Epithelial cell of prostate (primary cell): Measurements from ENCODE around the gene IGFALS.
"Not testable (repeated sequence)": the region's sequence is repeated elsewhere in the genome, so short reads cannot be mapped to it uniquely, and the experiment has no call there.

Experiments
- DNase-seq: peaks from one replicate; pipeline ENCODE4 v3.0.0-alpha.2; 2011; ENCODE audit warnings: low read depth, low spot score
- H3K27ac ChIP-seq: fragments of 450-650 bp; 2 replicates; pipeline ENCODE4 v1.5.1; 2017; ENCODE audit warnings: mild to moderate bottlenecking

IGFALS gene

DNA sequence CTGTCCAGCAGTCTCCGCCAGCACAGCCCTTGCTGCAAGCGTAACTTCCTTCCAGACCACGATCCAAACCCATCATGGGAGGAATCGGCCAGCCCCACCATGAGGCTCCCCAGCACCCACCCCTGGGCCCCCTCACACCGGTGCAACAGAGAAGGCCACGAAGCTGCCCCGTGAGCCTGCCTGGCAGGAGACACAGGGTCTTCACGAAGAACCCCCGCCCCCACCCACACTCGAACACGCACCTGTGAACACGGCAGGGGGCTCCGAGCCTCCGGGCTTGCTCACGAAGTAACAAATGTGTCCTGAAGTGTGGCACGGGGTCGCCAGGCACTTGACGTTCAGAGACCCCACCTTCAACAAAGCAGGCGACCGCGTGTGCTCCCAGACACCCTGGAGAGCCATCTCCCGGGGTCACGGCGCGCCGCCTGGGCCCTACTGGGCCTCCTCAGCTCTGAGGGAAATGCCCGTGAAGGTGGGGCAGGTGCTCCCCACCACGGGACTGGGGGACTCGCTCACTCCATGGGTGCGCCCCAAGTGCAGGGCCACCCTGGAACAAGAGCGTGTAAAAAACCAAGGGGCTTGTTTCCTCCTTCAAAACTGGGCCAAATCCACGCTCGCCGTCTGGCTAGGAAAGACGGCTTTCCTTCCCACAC is 25.5 kb upstream of the IGFALS start:
- no peak for DNase-seq
- no peak overlapping the region for H3K27ac ChIP-seq

DNA sequence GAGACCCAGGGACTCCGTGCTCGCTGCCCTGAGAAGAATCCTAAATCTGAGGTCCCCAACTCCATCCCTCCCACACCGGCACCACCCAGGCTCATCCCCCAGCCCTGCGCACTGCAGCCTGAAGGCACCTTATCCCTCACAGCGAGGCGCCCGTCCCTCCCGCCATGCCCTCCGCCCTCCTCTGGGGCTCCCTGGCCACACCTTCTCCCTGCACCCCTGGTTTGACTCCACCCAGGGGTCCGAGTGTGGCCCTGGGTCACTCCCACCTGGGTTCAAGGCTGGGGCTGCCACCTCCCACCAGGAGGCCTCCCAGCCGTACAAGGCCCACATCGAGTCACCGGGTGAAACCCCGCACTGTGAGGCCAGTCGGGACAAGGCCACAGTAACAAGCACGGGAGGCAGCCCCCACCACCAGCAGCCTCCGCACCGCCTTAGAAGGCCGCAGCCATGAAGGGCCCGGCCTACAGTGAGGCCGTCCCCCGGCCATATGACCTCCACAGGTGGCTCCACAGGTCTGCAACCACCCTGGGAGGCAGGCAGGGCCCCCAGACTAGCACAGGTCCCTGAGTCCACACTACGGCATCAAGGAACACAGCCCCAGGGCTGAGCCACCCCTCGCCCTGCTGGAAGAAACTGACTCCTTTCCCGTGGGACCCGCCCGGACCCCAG is 24.8 kb upstream of the IGFALS start:
- no peak for DNase-seq

DNA sequence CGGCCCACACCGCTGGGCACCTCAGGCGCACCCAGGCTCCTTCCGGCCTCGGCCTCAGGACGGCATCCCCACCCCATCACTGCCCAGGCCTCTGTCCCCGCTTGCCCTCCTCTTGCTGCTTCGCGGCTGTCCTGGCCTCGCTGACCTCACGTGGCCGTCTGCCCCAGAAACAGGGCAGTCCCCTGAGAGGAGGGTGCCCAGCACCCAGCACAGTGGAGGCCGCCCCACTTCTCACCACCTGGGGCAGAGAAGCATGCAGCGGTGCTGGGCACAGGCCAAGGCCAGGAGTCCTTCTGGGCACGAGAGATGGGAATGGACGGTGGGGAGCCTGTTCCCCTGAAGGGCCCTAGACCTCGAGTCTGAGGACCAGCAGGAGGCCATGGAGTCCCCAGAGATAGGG is 24.2 kb upstream of the IGFALS start:
- DNase-seq = no peak
- no peak overlapping the region for H3K27ac ChIP-seq

More for the DNA sequence above, 24.8 kb upstream of the IGFALS start:
- H3K27ac ChIP-seq = no peak overlapping the region

DNA sequence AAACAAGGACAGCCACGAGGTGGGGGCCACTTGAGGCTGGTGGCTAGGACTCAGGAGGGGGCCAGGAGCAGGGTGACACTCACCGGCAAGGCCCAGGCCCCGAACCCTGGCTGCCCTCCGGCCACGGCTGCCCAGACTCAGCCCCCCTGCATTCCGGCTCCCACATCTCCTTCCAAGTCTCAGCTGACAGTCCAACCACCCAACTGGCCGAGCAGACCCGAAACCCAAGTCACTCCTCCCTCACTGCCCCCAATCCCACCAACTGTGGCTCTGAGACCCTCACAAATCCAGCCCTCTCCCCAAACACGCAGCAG is 23.7 kb upstream of the IGFALS start:
- H3K27ac ChIP-seq = no peak overlapping the region

DNA sequence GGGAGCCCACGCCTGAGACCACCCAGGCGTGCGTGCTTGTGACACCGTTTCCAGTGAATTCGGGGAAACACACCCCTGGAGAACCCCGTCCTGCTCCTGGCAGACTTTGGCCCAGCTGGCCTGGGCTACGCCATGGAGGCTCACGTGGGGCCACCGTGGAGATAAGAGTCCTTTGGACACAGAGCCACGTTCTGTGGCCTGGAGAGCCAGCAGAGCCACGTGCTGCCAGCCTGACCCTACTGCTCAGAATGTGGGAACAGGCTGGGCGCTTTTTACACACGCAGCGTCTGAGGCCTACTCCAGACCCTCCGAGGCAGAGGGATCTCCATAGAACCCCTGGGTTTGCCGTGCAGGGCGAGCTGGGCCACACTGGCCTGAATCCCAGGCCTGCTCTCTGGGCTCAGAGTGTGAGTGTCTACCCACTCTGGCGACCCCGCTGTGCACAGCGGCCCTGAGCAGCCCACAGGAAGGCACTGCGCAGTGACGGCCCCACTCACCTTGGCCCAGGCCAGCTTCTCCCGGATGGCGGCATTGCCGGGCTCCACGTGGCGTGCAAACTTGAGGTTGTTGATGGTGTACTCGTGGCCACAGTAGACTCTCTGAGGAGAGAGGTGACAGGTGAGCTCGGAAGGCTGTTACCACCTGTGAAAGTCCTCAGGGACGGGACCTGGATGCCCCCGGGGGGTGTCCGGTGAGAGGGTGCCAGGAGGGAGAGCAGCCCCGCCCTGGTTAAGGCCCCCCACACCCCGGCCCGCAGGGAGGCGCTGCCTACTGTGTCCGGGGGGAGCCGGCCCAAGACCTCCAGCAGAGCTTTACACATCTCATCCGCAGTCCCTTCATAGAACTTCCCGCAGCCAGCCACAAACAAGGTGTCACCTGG is 23.1 kb upstream of the IGFALS start:
- DNase-seq = no peak
- no peak overlapping the region for H3K27ac ChIP-seq

More for the DNA sequence above, 23.7 kb upstream of the IGFALS start:
- DNase-seq = no peak

DNA sequence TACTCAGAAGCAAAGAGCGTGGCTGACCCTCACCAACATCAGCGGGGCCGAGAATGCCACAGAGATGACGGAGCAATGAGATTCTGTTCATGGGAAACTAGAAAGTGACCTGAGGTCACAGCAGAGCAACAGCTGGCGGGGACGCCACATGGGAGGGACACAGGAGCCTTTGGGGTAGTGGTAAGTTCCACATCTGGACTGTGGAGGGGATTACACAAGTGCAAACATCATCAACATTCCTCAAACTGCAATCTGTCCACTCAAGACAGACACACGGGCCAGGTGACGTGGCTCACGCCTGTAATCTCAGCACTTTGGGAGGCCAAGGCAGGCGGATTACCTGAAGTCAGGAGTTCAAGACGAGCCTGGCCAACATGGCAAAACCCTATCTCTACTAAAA is 22.0 kb upstream of the IGFALS start:
- DNase-seq = no peak

DNA sequence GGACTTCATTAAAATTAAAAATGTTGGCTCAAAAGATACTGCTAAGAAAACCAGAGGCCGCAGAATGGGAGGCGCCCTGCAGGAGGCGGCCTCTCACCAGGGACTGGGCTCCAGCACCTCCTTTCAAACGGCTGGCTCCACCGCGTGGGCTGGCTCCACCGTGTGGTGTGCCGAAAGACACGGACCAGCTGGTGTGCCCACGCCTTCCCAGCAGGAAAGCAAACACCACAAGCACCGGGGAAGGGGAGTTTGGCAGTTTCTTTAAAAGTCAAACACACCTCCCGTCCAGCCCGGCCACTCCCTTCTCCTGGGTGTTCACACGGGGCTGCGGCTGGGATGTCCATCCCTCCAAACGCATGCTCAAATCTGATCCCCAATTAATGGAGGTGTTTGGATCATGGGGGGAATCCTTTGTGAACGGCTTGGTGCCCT is 19.2 kb upstream of the IGFALS start:
- H3K27ac ChIP-seq = no peak overlapping the region
- DNase-seq = peak; percentile 26

More for the DNA sequence above, 22.0 kb upstream of the IGFALS start:
- no peak overlapping the region for H3K27ac ChIP-seq

DNA sequence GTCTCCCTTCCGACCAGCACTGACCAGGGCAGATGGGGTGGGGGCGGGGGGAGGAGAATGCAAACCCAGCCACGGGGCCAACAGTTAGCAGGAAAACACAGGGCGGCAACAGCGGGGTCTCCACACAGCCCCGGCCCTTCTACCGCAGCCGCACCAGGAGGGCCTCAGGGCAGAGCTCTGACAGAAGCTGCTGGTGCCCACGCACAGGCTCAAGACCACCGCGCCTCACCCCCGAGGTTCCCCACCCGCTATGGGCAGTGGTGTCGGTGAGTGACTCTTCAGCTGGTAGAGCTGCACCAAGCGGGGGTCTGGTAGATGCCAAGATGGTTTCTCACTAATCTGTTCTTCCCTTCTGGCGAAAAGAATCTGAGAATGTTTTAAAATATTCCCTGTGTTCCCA is 17.0 kb upstream of the IGFALS start:
- DNase-seq = no peak
- no peak overlapping the region for H3K27ac ChIP-seq

GRCh38 chr16:1810106-1810505 is 16.6 kb upstream of the IGFALS start:
- no peak for DNase-seq
- H3K27ac ChIP-seq = no peak overlapping the region

DNA sequence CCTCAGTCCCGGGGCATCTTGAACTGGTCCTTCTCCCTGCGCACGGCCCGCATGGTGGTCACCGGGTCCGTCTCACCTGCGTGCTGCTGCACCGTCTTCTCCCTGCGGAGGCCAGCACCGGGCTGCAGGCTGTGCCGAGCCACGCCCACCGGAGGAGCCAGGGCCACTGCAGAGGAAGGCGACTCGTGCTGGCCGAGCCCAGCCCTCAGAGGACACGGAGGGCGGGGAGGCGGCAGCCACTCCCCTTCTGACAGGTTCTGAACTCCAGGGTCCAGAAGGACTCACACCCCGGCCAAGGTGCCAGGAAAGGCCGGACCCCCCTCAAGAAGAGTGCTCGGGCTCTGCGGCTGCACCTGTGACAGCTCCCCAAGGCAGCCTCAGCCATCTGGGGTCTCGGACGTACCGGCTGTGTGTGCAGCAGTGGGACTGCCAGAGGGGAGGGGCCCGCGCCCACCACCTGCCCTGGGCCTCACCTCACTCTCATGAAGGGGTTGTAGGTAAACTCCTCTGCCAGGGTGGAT is 15.8 kb upstream of the IGFALS start:
- no peak for DNase-seq
- no peak overlapping the region for H3K27ac ChIP-seq

- H3K27ac ChIP-seq = no peak overlapping the region
- no peak for DNase-seq
Observed at GRCh38 chr16:1808691-1809090, 15.2 kb upstream of the IGFALS start.

- no peak for DNase-seq
- no peak overlapping the region for H3K27ac ChIP-seq
Observed at GRCh38 chr16:1807626-1808025, 14.1 kb upstream of the IGFALS start.

GRCh38 chr16:1800701-1801100 is 7.2 kb upstream of the IGFALS start:
- H3K27ac ChIP-seq = no peak overlapping the region
- DNase-seq = no peak

DNA sequence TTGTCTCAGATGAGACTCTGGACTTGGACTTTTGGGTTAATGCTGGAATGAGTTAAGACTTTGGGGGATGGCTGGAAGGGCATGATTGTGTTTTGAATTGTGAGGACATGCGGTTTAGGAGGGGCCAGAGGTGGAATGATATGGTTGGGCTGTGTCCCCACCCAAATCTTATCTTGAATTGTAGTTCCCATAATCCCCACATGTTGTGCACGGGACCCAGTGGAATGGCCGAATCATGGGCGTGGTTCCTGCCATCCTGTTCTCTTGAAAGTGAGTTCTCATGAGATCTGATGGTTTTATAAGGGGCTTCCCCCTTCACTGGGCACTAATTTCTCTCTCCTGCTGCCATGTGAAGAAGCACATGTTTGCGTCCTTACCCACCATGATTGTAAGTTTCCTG is 5.8 kb upstream of the IGFALS start:
- DNase-seq, H3K27ac ChIP-seq: not testable (repeated sequence)

DNA sequence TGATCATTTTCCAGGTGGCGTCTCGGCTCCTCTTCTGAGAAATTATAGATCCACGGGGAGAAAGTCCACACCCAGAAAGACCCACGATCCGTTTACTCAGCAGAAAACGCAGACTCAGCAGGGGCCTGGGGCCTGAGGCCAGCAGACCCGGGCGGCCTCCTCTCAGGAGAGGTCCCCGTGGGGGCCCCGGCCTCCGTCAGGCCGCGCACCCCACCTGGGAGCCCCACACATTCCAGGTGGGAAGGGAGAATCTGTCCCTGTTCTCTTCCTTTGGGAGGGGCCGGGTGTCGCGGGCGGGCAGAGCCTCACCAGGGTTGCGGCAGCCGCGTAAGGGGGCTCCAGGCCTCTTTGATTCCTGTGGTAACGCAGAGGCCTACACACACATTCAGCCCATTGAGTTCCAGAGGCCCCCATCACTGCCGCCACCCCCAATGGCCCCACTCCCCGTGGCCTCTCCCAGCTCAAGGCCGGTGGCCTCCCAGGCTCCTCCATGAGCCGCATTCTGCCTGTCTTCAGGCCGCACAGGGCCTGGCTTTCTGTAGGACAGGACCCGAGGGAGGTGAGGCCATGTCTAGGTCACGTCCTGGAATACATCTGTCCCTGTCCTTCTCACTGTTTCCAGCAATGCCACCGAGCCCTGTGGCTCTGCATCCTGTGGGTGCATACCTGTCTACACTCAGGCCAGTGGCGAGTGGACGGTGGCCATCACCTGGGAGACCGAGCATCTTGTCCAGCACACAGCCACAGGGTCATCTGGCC is 1.6 kb upstream of the IGFALS start:
- H3K27ac ChIP-seq = no peak overlapping the region
- no peak for DNase-seq

DNA sequence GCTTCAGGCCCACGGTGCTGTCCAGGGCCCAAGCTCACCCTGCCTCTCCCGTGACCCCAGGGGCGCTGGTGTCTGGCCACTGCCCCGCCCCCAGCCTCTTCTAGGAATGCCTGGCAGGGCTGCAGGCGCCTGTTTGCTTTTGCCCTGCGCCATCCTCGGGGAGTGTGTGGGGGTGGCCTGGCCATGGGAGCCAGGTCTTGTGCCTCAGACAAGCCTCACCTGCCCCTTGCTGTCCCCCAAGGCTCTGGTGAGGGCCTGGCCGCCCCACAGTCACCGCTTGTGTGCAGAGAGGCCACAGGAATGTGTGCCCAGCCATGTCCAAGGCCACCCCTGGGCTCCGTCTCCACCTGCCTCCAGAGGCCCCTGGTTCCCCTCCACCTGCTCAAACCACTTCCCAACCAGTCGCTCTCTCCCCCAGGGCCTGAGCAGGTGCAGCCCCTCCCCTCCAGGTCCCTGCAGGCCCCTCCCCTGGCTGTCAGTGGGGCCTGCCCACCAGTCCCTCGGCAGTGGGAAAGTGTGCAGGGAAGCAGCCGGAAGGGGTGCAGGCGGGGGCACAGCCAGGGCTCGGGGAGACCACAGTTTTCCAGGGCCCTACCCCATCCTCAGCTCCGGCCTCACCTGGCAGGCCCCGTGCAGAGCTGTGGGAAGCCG is 841 bp upstream of the IGFALS start:
- H3K27ac ChIP-seq = no peak overlapping the region
- DNase-seq = no peak

DNA sequence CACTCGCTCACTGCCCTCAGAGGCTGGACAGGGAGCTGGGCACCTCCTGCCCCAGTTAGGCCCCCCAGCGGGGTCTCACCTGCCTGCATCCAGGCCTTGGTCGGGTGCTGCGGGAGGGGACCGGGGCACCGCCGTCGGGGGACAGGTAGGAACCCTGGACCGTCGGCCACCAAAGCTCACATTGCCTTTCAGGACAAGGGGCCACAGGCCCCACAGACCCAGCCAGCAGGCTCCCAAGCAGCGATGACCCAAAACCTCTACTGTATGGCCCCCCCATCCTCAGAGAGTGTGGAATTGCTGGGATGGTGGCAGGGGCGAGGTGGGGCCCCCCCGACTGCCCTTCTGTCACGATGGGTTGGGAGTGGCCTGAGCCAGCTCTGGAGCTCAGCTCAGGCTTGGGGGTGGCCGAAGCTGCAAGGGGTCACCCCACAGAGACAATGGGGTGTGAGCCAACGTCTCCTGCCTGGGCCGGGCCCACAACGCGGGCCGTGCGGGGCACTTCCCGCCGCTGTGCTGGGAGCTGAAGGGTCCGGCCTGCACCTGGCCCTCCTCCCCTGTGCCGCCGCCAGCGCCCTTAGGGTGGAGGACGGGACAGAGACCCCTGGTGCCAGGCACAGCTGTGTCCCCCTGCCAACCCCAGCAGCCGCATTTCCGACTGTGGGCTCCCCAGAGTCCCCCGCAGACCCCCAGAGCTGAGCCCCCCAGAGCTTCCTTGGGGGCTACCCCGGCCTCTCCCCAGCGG is 498 bp downstream of the IGFALS start:
- no peak overlapping the region for H3K27ac ChIP-seq
- no peak for DNase-seq

- DNase-seq = no peak
- no peak overlapping the region for H3K27ac ChIP-seq
Observed at GRCh38 chr16:1791943-1792812, 1.3 kb downstream of the IGFALS start.
